ENCODE data around the gene DRD2. TPM values are rescaled to one million over a fixed set of nuclear protein-coding genes. Genes with fewer than 3 reads are reported as not detected.
A peak's percentile ranks its signal among the peaks of the same experiment; 100 is the strongest.

Gene DRD2
- polyA plus RNA-seq, 3 donors: 0.27 to 0.83 (median 0.68) TPM

GRCh38 chr11:113400631-113401230 is 74.5 kb downstream of the DRD2 start:
- no peak for DNase-seq

GRCh38 chr11:113398669-113399430 is 76.3 kb downstream of the DRD2 start:
- no peak for DNase-seq

- DNase-seq: no peak
These were observed 77.4 kb downstream of the DRD2 start for GRCh38 chr11:113397821-113398220.

GRCh38 chr11:113397212-113397611 is 78.0 kb downstream of the DRD2 start:
- no peak for DNase-seq

- no peak for DNase-seq
These were observed 78.5 kb downstream of the DRD2 start for GRCh38 chr11:113396690-113397089.

- DNase-seq: no peak
These were observed 79.3 kb downstream of the DRD2 start for GRCh38 chr11:113395782-113396336.

- DNase-seq: no peak
These were observed 80.3 kb downstream of the DRD2 start for GRCh38 chr11:113394919-113395318.

- no peak for DNase-seq
These were observed 81.7 kb downstream of the DRD2 start for GRCh38 chr11:113393501-113393985.

GRCh38 chr11:113392236-113392921 is 82.8 kb downstream of the DRD2 start:
- DNase-seq: no peak

GRCh38 chr11:113389272-113389671 is 85.9 kb downstream of the DRD2 start:
- DNase-seq: peak; percentile 5

GRCh38 chr11:113387605-113388211 is 87.5 kb downstream of the DRD2 start, which contains the start of gene ANKK1:
ANKK1 (plus strand) TSS chr11:113387779; CDS start chr11:113387885, 106 bp downstream.
- DNase-seq: peak; percentile 26

- DNase-seq: no peak
These were observed 88.3 kb downstream of the DRD2 start for GRCh38 chr11:113386866-113387265.

GRCh38 chr11:113385749-113386148 is 89.4 kb downstream of the DRD2 start:
- DNase-seq: no peak

GRCh38 chr11:113384551-113384950 is 90.6 kb downstream of the DRD2 start:
- DNase-seq: peak; percentile 9

GRCh38 chr11:113382121-113382520 is 93.1 kb downstream of the DRD2 start:
- no peak for DNase-seq

GRCh38 chr11:113378692-113379091 is 96.5 kb downstream of the DRD2 start:
- DNase-seq: no peak

- no peak for DNase-seq
These were observed 97.4 kb downstream of the DRD2 start for GRCh38 chr11:113377681-113378412.

GRCh38 chr11:113376156-113376555 is 99.0 kb downstream of the DRD2 start:
- DNase-seq: peak; percentile 8

- DNase-seq: no peak
These were observed 99.8 kb downstream of the DRD2 start for GRCh38 chr11:113375402-113375801.

GRCh38 chr11:113373981-113374560 is 101.1 kb downstream of the DRD2 start:
- DNase-seq: no peak

- no peak for DNase-seq
These were observed 101.9 kb downstream of the DRD2 start for GRCh38 chr11:113373306-113373705.

Measured in renal pelvis (tissue), 4 donors.